H1 (cell line): ENCODE measurements around the gene FGF14.

Experiments
- BCL11A ChIP-seq, 2 experiments: IDR thresholded peaks; one replicate each; pipeline ENCODE4 v1.6.1; 2011; ENCODE audit warnings: low read depth in 2 of 2, low read length in 2 of 2, mild to moderate bottlenecking in 2 of 2
- MAFK ChIP-seq: IDR thresholded peaks from 2 replicates; pipeline ENCODE4 v1.6.1; 2012; ENCODE audit warnings: low read depth, mild to moderate bottlenecking, improper control_type of control experiment, low read length
- NANOG ChIP-seq: IDR thresholded peaks from 2 replicates; pipeline ENCODE4 v1.6.1; 2011; ENCODE audit warnings: low read length, low read depth, mild to moderate bottlenecking, inconsistent platforms; ENCODE audit not compliant: insufficient read depth, poor library complexity, severe bottlenecking
- RAD21 ChIP-seq, 2 experiments: IDR thresholded peaks in 1 of 2; conservative IDR thresholded peaks in 1 of 2; 2 replicates each; pipeline ENCODE4 v1.6.1; 2011; ENCODE audit warnings: low read depth in 2 of 2, low read length in 2 of 2, improper control_type of control experiment in 1 of 2, inconsistent platforms in 1 of 2, mild to moderate bottlenecking in 1 of 2, moderate library complexity in 1 of 2
- SIRT6 ChIP-seq: IDR thresholded peaks from one replicate; pipeline ENCODE4 v1.7.1; 2012; ENCODE audit warnings: low read length, inconsistent platforms
- SP1 ChIP-seq: IDR thresholded peaks from 2 replicates; pipeline ENCODE4 v1.6.1; 2011; ENCODE audit warnings: low read depth, low read length
- YY1 ChIP-seq: IDR thresholded peaks from 2 replicates; pipeline ENCODE4 v1.6.1; 2011; ENCODE audit warnings: low read depth, mild to moderate bottlenecking, low read length
- TF ChIP-seq, protein P1 (sequence below), 3 experiments: IDR thresholded peaks; 1 replicate in 2 of 3; 2 replicates in 1 of 3; pipeline versions ENCODE4 v1.5.1 to v1.6.1; 2011; ENCODE audit warnings: low read length in 3 of 3, mild to moderate bottlenecking in 3 of 3, inconsistent platforms in 2 of 3, low read depth in 1 of 3, moderate library complexity in 1 of 3; ENCODE audit not compliant: insufficient read depth in 1 of 3; ENCODE audit errors: control extremely low read depth in 1 of 3

DNA sequence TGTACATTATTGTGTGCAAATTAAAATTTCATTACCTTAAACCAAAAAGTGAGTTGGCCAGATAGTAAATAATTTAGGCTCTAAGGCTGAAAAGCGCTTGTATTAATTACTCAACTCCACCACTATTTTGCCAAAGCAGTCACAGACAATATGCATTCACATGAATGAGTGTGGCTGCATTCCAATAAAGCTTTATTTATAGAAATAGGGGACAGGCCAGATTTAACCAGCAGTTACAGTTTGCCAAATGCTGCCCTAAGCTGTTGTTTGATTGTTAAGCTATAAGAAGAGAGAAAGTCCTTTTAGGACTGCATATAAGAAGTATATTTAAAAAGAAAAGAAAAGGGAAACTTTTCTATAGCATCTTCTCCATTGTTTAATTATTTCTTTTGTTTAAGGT is 606.8 kb downstream of the FGF14 start:
- TF ChIP-seq SIRT6 (no peak), RAD21 (IDR thresholded peaks at IDR 0.05 in 1 of 2, conservative IDR thresholded peaks at IDR 0.05 in 1 of 2; ENCODE audit: low read depth in 2 of 2, low read length in 2 of 2) (no peak), NANOG (no peak), YY1 (no peak), MAFK (no peak), BCL11A (IDR thresholded peaks at IDR 0.05; ENCODE audit: low read depth in 2 of 2, low read length in 2 of 2) (no peak), SP1 (no peak)
- TF ChIP-seq, protein P1, sequence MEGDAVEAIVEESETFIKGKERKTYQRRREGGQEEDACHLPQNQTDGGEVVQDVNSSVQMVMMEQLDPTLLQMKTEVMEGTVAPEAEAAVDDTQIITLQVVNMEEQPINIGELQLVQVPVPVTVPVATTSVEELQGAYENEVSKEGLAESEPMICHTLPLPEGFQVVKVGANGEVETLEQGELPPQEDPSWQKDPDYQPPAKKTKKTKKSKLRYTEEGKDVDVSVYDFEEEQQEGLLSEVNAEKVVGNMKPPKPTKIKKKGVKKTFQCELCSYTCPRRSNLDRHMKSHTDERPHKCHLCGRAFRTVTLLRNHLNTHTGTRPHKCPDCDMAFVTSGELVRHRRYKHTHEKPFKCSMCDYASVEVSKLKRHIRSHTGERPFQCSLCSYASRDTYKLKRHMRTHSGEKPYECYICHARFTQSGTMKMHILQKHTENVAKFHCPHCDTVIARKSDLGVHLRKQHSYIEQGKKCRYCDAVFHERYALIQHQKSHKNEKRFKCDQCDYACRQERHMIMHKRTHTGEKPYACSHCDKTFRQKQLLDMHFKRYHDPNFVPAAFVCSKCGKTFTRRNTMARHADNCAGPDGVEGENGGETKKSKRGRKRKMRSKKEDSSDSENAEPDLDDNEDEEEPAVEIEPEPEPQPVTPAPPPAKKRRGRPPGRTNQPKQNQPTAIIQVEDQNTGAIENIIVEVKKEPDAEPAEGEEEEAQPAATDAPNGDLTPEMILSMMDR (IDR thresholded peaks at IDR 0.05; ENCODE audit: control extremely low read depth in 1 of 3, insufficient read depth in 1 of 3, low read depth in 1 of 3, low read length in 3 of 3), result no peak
